Measurements from ENCODE around the gene BCL11B. TPM values are rescaled to one million over a fixed set of nuclear protein-coding genes. Genes with fewer than 3 reads are reported as not detected.

The BCL11B gene
- total and polyA plus RNA-seq, 10 of the 15 experiments (the other 5 are each of a cell fraction or from before 2014, with no cell fraction given): 0.38 to 5.5 (median 1.3) TPM

- ATAC-seq (peak; percentile 42), FAIRE-seq (no peak), DNase-seq (ENCODE audit: low read depth, low spot score) (no peak)
- H3K27ac ChIP-seq (ENCODE audit: control insufficient read depth, insufficient read depth): no peak overlapping the region
- intact Hi-C loops (cut with micrococcal nuclease; ENCODE audit: unreplicated experiment): no loop called here
- H3K9ac ChIP-seq (ENCODE audit: control insufficient read depth, insufficient read depth, low read length): no peak overlapping the region
- H3K27me3 ChIP-seq (replicated peaks in 1 of 2; ENCODE audit: control insufficient read depth in 2 of 2, insufficient read depth in 2 of 2, low read length in 1 of 2): no peaks in the 10 kb centered on the region
- ChIA-PET SMC1A (ENCODE audit: uncharacterized antibody, unreplicated experiment) (interaction anchor here (2.0 to 2.4 kb wide), 2 partner anchors 10 to 12 kb away, joined by 6 read pairs; no protein-coding TSS in a partner anchor), POLR2A (interaction anchor here (0.7 kb wide), 1 partner anchor 8 kb away, joined by 4 read pairs; no protein-coding TSS in a partner anchor), CTCF (interaction anchor here (0.8 to 1.3 kb wide), 3 partner anchors 14 to 36 kb away, joined by 3 read pairs; no protein-coding TSS in a partner anchor), RAD21 (ENCODE audit: unreplicated experiment) (interaction anchor here (0.9 to 2.5 kb wide), 2 partner anchors 29 to 33 kb away, joined by 3 to 9 read pairs; no protein-coding TSS in a partner anchor)
- no peak overlapping the region for H2AFZ ChIP-seq (ENCODE audit: control insufficient read depth, low read depth, low read length)
- no peaks in the 10 kb centered on the region for H3K36me3 ChIP-seq (ENCODE audit: control insufficient read depth in 2 of 2, insufficient read depth in 2 of 2, low read length in 1 of 2)
- peaks cover 2% of the 10 kb centered on the region; the same call in 1 of the 3 replicates for H3K9me3 ChIP-seq (replicated peaks; ENCODE audit: control insufficient read depth, insufficient read depth, low read length)
- 29% methylated on average over 3 of the region's 3 CpGs for WGBS (ENCODE audit: insufficient coverage, insufficient replicate concordance, low lambda C conversion rate, missing lambda C conversion rate)
- in situ Hi-C loops (cut with MboI): no loop called here
- H3K4me3 ChIP-seq: no peak overlapping the region
- no peaks in the 10 kb centered on the region; the same call in 1 of the 2 replicates for H3K4me1 ChIP-seq (ENCODE audit: control insufficient read depth, insufficient read depth, low read length)
- no peaks in the 10 kb centered on the region for H3K79me2 ChIP-seq (ENCODE audit: control insufficient read depth, insufficient read depth, low read length)
- no peak overlapping the region for H3K4me2 ChIP-seq (ENCODE audit: control insufficient read depth, insufficient read depth)
- H4K20me1 ChIP-seq (ENCODE audit: control insufficient read depth, insufficient read depth): no peaks in the 10 kb centered on the region
- BruUV-seq (replicated peaks): no TSS peak
- TF ChIP-seq ATF3 (IDR thresholded peaks at IDR 0.05; ENCODE audit: borderline replicate concordance, extremely low read depth, low read depth, low read length) (no peak), RBBP5 (conservative IDR thresholded peaks at IDR 0.05) (no peak), RCOR1 (conservative IDR thresholded peaks at IDR 0.05; ENCODE audit: low read depth, low read length) (no peak), NKRF (conservative IDR thresholded peaks at IDR 0.05) (no peak), SUPT20H (IDR thresholded peaks at IDR 0.05; ENCODE audit: borderline replicate concordance, control insufficient read depth, low read depth, low read length) (no peak), BCL3 (IDR thresholded peaks at IDR 0.05; ENCODE audit: borderline replicate concordance, insufficient read depth, low read depth, low read length, poor library complexity, severe bottlenecking) (no peak), IKZF1 (conservative IDR thresholded peaks at IDR 0.05) (no peak), SIX5 (IDR thresholded peaks at IDR 0.05; ENCODE audit: low read depth, low read length, severe bottlenecking) (no peak), MEF2B (IDR thresholded peaks at IDR 0.05; ENCODE audit: partially characterized antibody, poor library complexity, severe bottlenecking) (no peak), HCFC1 (IDR thresholded peaks at IDR 0.05; ENCODE audit: low read length) (no peak), E2F4 (IDR thresholded peaks at IDR 0.05; ENCODE audit: low read depth, low read length) (no peak), ASH2L (IDR thresholded peaks at IDR 0.05; ENCODE audit: borderline replicate concordance, low read depth) (no peak), TCF3 (IDR thresholded peaks at IDR 0.05; ENCODE audit: borderline replicate concordance, insufficient read depth, low read depth, low read length) (no peak), EED (IDR thresholded peaks at IDR 0.05; ENCODE audit: low read depth) (peak; percentile 37; the same call in 1 of the 2 replicates), NR2F1 (conservative IDR thresholded peaks at IDR 0.05) (0 out of 2 replicates have a peak, but pooled peaks have one; percentile 19), IKZF2 (IDR thresholded peaks at IDR 0.05) (peak in 1 of 2 experiments; percentile 24; a peak in 1 of 4 replicates), NR2C1 (IDR thresholded peaks at IDR 0.05) (no peak), NFYA (IDR thresholded peaks at IDR 0.05; ENCODE audit: borderline replicate concordance, low read depth, low read length) (no peak), STAT1 (conservative IDR thresholded peaks at IDR 0.05) (no peak), POLR2A (IDR thresholded peaks at IDR 0.05; ENCODE audit: low read depth, low read length) (no peak), KAT2A (conservative IDR thresholded peaks at IDR 0.05; ENCODE audit: control insufficient read depth, low read depth, low read length) (no peak)
These were observed 39.2 kb downstream of the BCL11B start for GRCh38 chr14:99232714-99233214.
